Liver (tissue), 3 donors: Measurements from ENCODE around the gene CCDC68.

Source experiments
- HNF4A ChIP-seq, 2 donors: conservative IDR thresholded peaks; 2 replicates each; pipeline ENCODE4 v1.6.1; 2016; ENCODE audit warnings: antibody characterized with exemption in 2 of 2, mild to moderate bottlenecking in 2 of 2
- JUND ChIP-seq, 2 donors: IDR thresholded peaks; 2 replicates each; pipeline ENCODE4 v1.6.1; 2016; ENCODE audit warnings: antibody characterized with exemption in 2 of 2
- RAD21 ChIP-seq, 2 donors: IDR thresholded peaks; 2 replicates each; pipeline ENCODE4 v1.6.1; 2016; ENCODE audit warnings: antibody characterized with exemption in 2 of 2, mild to moderate bottlenecking in 2 of 2
- RXRA ChIP-seq, 2 donors: IDR thresholded peaks; 2 replicates each; pipeline ENCODE4 v1.6.1; 2017 to 2018; ENCODE audit warnings: antibody characterized with exemption in 2 of 2, mild to moderate bottlenecking in 1 of 2
- SP1 ChIP-seq: IDR thresholded peaks from 2 replicates; pipeline ENCODE4 v1.6.1; 2018; ENCODE audit warnings: antibody characterized with exemption, mild to moderate bottlenecking
- TAF1 ChIP-seq: conservative IDR thresholded peaks from 2 replicates; pipeline ENCODE4 v1.6.1; 2016; ENCODE audit warnings: antibody characterized with exemption, mild to moderate bottlenecking
- TF ChIP-seq, protein P1 (sequence below): fragments of 150-350 bp; IDR thresholded peaks from 2 replicates; pipeline ENCODE4 v1.5.1; 2017; ENCODE audit warnings: improper control_type of control experiment, low read depth, low read length; ENCODE audit not compliant: missing input control
- TF ChIP-seq, protein P2 (sequence below): IDR thresholded peaks from 2 replicates; pipeline ENCODE4 v1.6.1; 2016; ENCODE audit warnings: antibody characterized with exemption, mild to moderate bottlenecking
- TF ChIP-seq, protein P3 (sequence below): IDR thresholded peaks from 2 replicates; pipeline ENCODE4 v1.6.1; 2016; ENCODE audit warnings: antibody characterized with exemption
- donor health status: healthy.
- donor health status: healthy.

DNA sequence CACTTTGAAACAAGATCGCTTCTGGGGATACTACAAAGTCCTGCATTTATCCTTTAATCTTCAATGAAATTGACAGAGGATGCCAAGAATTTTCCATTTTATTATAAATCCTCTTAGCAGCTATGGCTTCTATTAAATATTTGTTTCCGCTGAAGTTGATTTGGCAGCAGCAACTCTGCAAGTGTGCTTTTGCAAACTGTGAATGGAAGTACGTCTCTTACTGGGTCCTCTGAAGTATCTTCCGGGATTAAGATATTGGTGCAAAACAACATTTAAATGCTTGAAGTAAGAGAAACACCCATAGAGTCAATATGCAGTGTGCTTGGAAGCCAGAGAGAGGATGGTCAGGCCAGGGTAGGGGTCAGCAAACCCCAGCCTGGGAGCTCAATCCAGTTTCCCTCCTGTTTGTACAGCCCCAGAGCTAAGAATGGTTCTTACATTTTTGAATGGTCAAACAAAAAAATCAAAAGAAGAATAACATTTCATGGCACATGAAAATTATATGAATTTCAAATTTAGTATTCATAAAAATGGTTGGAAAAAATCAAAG, 13.6 kb downstream of the CCDC68 start:
- TF ChIP-seq RAD21 (IDR thresholded peaks at IDR 0.05) (no peak), JUND (IDR thresholded peaks at IDR 0.05) (no peak), SP1 (no peak), RXRA (IDR thresholded peaks at IDR 0.05) (no peak), TAF1 (no peak), HNF4A (conservative IDR thresholded peaks at IDR 0.05) (no peak)
- TF ChIP-seq, protein P1, sequence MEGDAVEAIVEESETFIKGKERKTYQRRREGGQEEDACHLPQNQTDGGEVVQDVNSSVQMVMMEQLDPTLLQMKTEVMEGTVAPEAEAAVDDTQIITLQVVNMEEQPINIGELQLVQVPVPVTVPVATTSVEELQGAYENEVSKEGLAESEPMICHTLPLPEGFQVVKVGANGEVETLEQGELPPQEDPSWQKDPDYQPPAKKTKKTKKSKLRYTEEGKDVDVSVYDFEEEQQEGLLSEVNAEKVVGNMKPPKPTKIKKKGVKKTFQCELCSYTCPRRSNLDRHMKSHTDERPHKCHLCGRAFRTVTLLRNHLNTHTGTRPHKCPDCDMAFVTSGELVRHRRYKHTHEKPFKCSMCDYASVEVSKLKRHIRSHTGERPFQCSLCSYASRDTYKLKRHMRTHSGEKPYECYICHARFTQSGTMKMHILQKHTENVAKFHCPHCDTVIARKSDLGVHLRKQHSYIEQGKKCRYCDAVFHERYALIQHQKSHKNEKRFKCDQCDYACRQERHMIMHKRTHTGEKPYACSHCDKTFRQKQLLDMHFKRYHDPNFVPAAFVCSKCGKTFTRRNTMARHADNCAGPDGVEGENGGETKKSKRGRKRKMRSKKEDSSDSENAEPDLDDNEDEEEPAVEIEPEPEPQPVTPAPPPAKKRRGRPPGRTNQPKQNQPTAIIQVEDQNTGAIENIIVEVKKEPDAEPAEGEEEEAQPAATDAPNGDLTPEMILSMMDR: no peak
- TF ChIP-seq, protein P2, sequence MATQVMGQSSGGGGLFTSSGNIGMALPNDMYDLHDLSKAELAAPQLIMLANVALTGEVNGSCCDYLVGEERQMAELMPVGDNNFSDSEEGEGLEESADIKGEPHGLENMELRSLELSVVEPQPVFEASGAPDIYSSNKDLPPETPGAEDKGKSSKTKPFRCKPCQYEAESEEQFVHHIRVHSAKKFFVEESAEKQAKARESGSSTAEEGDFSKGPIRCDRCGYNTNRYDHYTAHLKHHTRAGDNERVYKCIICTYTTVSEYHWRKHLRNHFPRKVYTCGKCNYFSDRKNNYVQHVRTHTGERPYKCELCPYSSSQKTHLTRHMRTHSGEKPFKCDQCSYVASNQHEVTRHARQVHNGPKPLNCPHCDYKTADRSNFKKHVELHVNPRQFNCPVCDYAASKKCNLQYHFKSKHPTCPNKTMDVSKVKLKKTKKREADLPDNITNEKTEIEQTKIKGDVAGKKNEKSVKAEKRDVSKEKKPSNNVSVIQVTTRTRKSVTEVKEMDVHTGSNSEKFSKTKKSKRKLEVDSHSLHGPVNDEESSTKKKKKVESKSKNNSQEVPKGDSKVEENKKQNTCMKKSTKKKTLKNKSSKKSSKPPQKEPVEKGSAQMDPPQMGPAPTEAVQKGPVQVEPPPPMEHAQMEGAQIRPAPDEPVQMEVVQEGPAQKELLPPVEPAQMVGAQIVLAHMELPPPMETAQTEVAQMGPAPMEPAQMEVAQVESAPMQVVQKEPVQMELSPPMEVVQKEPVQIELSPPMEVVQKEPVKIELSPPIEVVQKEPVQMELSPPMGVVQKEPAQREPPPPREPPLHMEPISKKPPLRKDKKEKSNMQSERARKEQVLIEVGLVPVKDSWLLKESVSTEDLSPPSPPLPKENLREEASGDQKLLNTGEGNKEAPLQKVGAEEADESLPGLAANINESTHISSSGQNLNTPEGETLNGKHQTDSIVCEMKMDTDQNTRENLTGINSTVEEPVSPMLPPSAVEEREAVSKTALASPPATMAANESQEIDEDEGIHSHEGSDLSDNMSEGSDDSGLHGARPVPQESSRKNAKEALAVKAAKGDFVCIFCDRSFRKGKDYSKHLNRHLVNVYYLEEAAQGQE: no peak
- TF ChIP-seq, protein P3, sequence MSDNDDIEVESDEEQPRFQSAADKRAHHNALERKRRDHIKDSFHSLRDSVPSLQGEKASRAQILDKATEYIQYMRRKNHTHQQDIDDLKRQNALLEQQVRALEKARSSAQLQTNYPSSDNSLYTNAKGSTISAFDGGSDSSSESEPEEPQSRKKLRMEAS: no peak
